DOHH2 (cell line): ENCODE results near the gene ACSF3.

Experiments
- H3F3A ChIP-seq: fragments of 200-600 bp; sonication (generic), shearing (Covaris generic); 2 replicates; pipeline ENCODE4 v1.6.0; 2016; ENCODE audit warnings: antibody characterized with exemption, mild to moderate bottlenecking; ENCODE audit not compliant: control insufficient read depth, insufficient read depth
- H3K27ac ChIP-seq: fragments of 200-600 bp; sonication (generic); 2 replicates; pipeline ENCODE4 v1.5.1; 2014; ENCODE audit warnings: low read depth, mild to moderate bottlenecking, low read length, moderate library complexity
- H3K27me3 ChIP-seq: fragments of 200-600 bp; sonication (generic); 2 replicates; pipeline ENCODE4 v1.6.1; 2014; ENCODE audit warnings: mild to moderate bottlenecking, low read length, mixed read lengths; ENCODE audit not compliant: control insufficient read depth
- H3K36me3 ChIP-seq: fragments of 200-600 bp; sonication (generic); 2 replicates; pipeline ENCODE4 v1.6.1; 2014; ENCODE audit warnings: mild to moderate bottlenecking, low read length, moderate library complexity, mixed read lengths; ENCODE audit not compliant: control insufficient read depth
- H3K4me1 ChIP-seq: fragments of 200-600 bp; sonication (generic); 2 replicates; pipeline ENCODE4 v1.6.1; 2014; ENCODE audit warnings: mild to moderate bottlenecking, low read length, mixed read lengths; ENCODE audit not compliant: control insufficient read depth
- H3K4me2 ChIP-seq: fragments of 200-600 bp; sonication (generic); 2 replicates; pipeline ENCODE4 v1.6.0; 2014; ENCODE audit warnings: mild to moderate bottlenecking, low read length, moderate library complexity
- H3K4me3 ChIP-seq: fragments of 200-600 bp; sonication (generic); 2 replicates; pipeline ENCODE4 v1.5.1; 2014; ENCODE audit warnings: mild to moderate bottlenecking, low read length, mixed read lengths
- H3K79me2 ChIP-seq: fragments of 200-600 bp; sonication (generic); 2 replicates; pipeline ENCODE4 v1.6.1; 2014; ENCODE audit warnings: mild to moderate bottlenecking, low read length, mixed read lengths; ENCODE audit not compliant: control insufficient read depth
- H3K9me2 ChIP-seq: fragments of 200-600 bp; sonication (generic); replicated peaks from 2 replicates; pipeline ENCODE4 v1.6.1; 2014; ENCODE audit warnings: mild to moderate bottlenecking, low read length, mixed read lengths; ENCODE audit not compliant: control insufficient read depth
- H3K9me3 ChIP-seq: fragments of 200-600 bp; sonication (generic); 2 replicates; pipeline ENCODE4 v1.6.1; 2014; ENCODE audit warnings: antibody characterized with exemption, low read length, mixed read lengths; ENCODE audit not compliant: control insufficient read depth, insufficient read depth
- H4K20me1 ChIP-seq: fragments of 200-600 bp; sonication (generic); 2 replicates; pipeline ENCODE4 v1.6.0; 2014; ENCODE audit warnings: low read depth, mild to moderate bottlenecking, antibody characterized with exemption, low read length, moderate library complexity; ENCODE audit not compliant: control insufficient read depth, insufficient read depth
- CTCF ChIP-seq: fragments of 200-600 bp; sonication (generic); IDR thresholded peaks from one replicate; pipeline ENCODE4 v1.5.1; 2014; ENCODE audit warnings: antibody characterized with exemption, mild to moderate bottlenecking, low read depth, low read length; ENCODE audit not compliant: poor library complexity, severe bottlenecking
- EZH2phosphoT487 ChIP-seq: fragments of 200-600 bp; sonication (generic); IDR thresholded peaks from 2 replicates; pipeline ENCODE4 v1.6.1; 2017; ENCODE audit warnings: borderline replicate concordance, mild to moderate bottlenecking, antibody characterized with exemption, low read length, moderate library complexity, mixed read lengths

ACSF3 gene

DNA sequence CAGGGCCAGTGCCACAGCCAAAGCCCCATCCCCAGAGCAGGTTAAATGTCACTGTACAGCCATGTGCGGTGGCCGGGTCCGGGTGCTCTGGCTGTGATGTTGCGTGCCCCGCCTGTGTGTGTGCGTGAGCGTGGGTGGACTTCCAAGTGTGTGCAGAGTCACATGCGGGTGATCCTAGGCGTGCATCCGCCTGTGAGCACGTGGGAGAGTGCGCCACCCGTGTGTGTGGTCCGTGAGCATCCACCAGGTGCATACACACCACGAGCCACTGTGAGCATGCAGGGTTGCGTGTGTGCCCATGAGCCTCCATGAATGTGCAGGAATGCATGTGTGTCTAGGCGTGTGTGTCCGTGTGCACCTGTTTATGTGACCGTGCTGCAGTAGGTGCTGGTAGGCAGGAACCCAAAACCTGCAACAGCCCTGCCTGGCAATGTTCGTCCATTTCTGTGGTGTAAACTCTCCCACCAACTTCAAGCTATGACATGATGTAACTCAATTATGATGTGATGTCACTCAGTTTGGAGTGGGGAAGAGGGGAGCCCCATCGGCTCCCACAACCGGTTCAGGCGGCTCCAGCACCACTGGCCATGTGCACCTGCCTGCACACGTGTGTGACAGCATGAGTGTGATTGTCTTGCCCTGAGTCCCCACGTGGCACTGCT lies 37.6 kb upstream of the ACSF3 start:
- Histone ChIP-seq H3K79me2 (no peaks in the 10 kb centered on the region), H3K27me3 (no peaks in the 10 kb centered on the region)

GRCh38 chr16:89056592-89056991 lies 37.1 kb upstream of the ACSF3 start:
- Histone ChIP-seq H3K27me3 (no peaks in the 10 kb centered on the region), H3K9me2 (no peaks in the 10 kb centered on the region), H3K27ac (no peak overlapping the region), H3F3A (peaks cover 10% of the 10 kb centered on the region), H3K4me3 (no peak overlapping the region), H3K4me2 (no peak overlapping the region), H3K9me3 (no peaks in the 10 kb centered on the region), H4K20me1 (no peaks in the 10 kb centered on the region), H3K4me1 (peaks cover 17% of the 10 kb centered on the region), H3K79me2 (no peaks in the 10 kb centered on the region), H3K36me3 (no peaks in the 10 kb centered on the region)
- TF ChIP-seq EZH2phosphoT487 (no peak), CTCF (no peak)

More for the DNA sequence above, 37.6 kb upstream of the ACSF3 start:
- Histone ChIP-seq H4K20me1 (no peaks in the 10 kb centered on the region), H3K4me1 (peaks cover 12% of the 10 kb centered on the region), H3K9me3 (no peaks in the 10 kb centered on the region), H3K36me3 (no peaks in the 10 kb centered on the region), H3K9me2 (no peaks in the 10 kb centered on the region), H3F3A (peaks cover 10% of the 10 kb centered on the region), H3K27ac (no peak overlapping the region), H3K4me2 (no peak overlapping the region), H3K4me3 (no peak overlapping the region)
- TF ChIP-seq CTCF (no peak), EZH2phosphoT487 (no peak)

DNA sequence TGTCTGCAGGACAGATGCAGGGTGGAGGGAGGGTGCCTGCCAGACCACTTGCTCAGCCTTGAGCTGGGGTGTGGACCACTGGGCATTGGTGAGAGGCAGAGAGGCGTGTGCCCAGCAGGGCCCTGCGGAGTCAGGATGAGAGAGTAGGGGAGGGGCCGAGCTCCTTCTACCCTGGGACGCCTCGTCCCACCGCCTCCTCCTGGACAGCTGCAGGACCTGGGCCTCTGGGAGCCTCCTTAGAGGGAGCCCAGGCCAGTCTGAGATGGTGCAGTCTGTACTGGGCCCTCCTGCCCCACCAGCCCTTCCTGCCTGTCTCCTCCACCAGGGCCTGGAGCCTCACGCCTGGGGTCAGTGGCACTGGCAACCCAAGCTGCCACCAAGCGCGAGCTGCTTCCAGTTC lies 35.9 kb upstream of the ACSF3 start:
- Histone ChIP-seq H3K27ac (no peak overlapping the region), H3K79me2 (no peaks in the 10 kb centered on the region), H3K4me2 (no peak overlapping the region), H4K20me1 (no peaks in the 10 kb centered on the region), H3K27me3 (no peaks in the 10 kb centered on the region), H3F3A (peaks cover 10% of the 10 kb centered on the region), H3K4me1 (peaks cover 27% of the 10 kb centered on the region), H3K9me3 (no peaks in the 10 kb centered on the region), H3K9me2 (no peaks in the 10 kb centered on the region), H3K36me3 (no peaks in the 10 kb centered on the region), H3K4me3 (no peak overlapping the region)
- no peak for TF ChIP-seq CTCF
- no peak for TF ChIP-seq EZH2phosphoT487
